CD4-positive, alpha-beta T cell treated with Interferon alpha-2 for 1 hour (primary cell): ENCODE data around the gene MRM1.
A peak's percentile ranks its signal among the peaks of the same experiment; 100 is the strongest.
"Not testable (repeated sequence)": the region's sequence is repeated elsewhere in the genome, so short reads cannot be mapped to it uniquely, and the experiment has no call there.

ENCODE experiments used
- DNase-seq, 2 donors: peaks; one replicate each; pipeline ENCODE4 v3.0.0-alpha.2; 2020 to 2022

Gene MRM1

GRCh38 chr17:36602030-36602748, 806 bp downstream of the MRM1 start:
- DNase-seq: no peak

DNA sequence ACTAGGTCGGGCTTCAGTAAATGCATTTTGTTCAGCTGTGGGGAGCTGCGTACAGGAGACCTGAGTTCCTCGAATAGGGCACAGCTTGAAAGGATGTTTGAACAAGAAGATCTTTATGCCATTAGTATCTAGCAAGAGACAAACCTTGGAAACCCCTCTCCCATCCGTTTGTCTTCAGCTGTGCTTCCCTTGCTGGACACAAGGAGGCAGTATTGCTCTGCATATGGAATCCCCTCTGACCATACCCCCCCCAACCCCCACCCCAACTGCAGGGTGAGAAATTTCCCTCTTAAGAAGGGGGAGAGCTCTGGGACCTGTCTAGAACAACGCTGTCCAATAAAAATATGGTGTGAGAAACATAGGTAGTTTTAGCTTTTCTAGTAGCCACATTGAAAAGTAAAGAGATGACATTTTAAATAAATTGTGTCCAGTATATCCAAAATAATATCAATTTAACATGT, 1.6 kb downstream of the MRM1 start:
- peak; percentile 73 to 84 for DNase-seq

DNA sequence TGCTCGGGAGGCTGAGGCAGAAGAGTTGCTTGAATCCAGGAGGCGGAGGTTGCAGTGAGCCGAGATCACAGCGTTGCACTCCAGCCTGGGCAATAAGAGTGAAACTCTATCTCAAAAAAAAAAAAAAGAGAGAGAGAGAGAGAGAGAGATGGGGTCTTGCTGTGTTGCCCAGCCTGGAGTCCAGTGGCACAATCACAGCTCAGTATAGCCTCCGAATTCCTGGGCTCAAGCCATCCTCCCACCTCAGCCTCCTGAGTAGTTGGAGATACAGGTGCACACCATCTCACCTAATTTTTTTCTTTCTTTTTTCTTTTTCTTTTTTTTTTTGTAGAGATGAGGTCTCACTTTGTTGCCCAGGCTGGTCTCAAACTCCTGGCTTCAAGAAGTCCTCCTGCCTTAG, 3.6 kb downstream of the MRM1 start:
- not testable (repeated sequence) for DNase-seq

- DNase-seq: no peak
Measured at GRCh38 chr17:36608280-36608679, 6.9 kb downstream of the MRM1 start.

GRCh38 chr17:36608794-36609497, 7.6 kb downstream of the MRM1 start:
- peak in 1 of 2 donors; percentile 8 for DNase-seq

DNA sequence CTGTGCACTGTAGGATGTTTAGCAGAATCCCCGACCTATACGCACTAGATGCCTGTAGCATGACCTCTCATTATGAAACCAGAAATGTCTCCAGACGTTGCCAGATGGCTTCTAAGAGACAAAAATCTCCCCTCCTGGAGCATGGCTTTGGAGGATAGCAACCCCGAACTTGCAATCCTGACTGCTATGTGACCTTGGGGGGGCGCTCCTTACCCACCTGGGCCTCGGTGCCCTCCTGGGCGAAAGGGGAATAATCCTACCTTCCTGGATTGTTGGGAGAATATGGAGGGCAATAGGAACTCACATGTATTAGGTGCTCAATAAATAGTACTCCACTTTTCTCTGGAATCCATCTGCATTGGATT, 8.1 kb downstream of the MRM1 start:
- DNase-seq: no peak

DNA sequence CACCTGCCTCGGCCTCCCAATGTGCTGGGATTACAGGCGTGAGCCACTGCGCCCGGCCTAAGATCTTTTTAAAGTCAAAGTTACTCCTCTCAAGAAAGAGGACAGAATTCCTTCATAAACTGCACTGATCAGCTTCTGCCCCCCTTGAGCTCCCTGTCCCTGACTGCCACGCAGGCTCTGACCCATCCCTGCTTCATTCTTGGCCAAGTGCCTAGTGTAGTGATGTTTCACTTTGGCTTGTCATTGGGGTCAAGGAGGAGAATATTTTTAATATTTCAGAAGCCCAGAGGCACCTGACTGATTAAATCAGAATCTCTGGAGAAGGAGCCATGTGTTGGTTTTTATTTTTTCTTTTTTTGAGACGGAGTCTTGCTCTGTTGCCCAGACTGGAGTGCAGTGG, 9.1 kb downstream of the MRM1 start:
- DNase-seq: no peak

DNA sequence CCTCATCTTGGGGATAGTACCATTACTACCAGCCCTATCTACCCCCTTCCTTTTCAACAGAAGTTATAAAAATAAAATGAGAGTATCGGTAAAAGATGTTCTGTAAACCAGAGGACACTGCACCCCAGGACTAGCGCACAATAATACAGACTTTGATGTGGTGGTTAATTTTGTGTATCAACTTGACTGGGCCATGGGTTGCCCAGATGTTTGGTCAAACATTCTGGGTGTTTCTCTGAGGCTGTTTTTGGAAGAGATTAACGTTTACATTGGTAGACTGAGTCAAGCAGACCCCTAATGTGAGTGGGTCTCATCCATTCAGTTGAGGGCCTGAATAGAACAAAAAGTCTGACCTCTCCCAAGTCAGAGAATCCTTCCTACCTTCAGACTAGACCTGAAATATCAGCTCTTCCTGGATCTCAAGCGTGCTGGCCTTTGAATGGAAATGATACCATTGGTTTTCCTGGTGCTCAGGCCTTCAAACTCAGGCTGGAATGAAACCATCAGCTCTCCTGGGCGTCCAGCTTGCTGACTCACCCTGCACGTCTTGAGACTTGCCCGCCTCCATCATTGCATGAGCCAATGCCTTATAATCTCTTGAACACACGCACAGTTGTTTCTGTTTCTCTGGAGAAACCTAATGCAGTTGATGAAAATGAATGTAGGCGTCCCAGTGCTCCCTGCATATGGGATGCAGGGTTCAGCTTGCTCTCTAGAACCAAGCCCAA, 10.1 kb downstream of the MRM1 start:
- DNase-seq: no peak

- DNase-seq: no peak
Measured at GRCh38 chr17:36612323-36612722, 10.9 kb downstream of the MRM1 start.

DNA sequence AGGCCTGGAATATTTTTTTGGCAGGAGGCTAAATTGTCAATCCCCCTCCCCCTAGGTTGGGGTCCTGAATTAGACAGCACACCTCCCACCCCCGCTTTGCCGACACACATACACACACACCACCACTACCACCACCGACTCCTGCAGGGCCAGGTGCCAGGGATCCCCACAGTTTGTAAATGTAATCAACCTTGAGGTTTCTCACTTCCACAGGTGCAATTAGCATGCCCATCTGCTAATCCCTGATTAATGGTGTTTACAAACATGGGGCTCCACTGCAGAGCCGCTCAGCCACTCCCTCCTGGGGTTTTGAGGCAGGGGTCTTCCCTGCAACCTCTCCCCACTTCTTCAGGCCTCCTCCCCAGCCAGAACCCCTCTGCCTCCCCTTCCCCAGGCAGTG, 11.8 kb downstream of the MRM1 start:
- DNase-seq: no peak

GRCh38 chr17:36614081-36614480, 12.7 kb downstream of the MRM1 start:
- DNase-seq: no peak

- DNase-seq: no peak
Measured at GRCh38 chr17:36614933-36615332, 13.6 kb downstream of the MRM1 start.

DNA sequence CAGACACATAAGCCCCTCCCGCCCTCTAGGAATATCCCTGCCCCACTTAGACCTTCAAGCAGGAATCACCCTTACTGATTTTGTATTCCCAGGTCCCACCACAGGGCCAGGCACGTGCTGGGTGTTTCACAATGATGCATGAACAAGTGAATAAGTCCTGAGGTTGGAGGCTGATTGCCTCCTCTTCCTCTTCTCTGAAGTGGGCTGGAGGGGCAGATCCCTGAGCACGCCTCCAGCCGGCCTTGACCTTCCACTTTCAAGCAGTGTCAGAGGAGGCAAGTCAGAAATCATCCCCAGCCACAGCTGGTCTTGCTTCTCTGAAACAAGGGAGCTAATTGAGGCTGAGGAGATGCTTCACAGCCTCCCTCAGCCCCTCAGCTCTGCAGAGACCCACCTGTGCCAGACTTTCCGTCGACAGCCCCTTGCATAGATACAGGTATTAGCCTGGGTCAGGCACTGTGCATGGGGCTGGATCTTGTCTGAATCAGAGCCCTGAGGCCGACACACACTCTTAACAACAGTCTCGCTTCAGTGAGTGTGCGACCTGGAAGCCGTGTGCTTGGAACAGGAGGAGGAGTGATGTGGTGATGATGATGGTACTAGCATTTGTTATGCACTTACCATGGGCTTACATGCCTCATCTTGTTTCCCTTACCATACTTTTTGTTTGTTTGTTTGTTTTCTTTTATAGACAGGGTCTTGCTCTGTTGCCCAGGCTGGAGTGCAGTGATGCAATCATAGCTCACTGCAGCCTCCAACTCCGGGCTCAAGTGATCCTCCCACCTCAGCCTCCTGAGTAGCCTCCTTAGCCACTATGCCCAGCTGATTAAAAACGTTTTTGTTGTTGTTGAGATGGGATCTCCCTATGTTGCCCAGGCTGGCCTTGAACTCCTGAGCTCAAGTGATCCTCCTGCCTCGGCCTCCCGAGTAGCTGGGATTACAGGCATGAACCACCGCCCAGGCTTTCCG, 15.0 kb downstream of the MRM1 start:
- DNase-seq: no peak

GRCh38 chr17:36617773-36618172, 16.4 kb downstream of the MRM1 start:
- DNase-seq: no peak

GRCh38 chr17:36623281-36623680, 21.9 kb downstream of the MRM1 start:
- DNase-seq: no peak

DNA sequence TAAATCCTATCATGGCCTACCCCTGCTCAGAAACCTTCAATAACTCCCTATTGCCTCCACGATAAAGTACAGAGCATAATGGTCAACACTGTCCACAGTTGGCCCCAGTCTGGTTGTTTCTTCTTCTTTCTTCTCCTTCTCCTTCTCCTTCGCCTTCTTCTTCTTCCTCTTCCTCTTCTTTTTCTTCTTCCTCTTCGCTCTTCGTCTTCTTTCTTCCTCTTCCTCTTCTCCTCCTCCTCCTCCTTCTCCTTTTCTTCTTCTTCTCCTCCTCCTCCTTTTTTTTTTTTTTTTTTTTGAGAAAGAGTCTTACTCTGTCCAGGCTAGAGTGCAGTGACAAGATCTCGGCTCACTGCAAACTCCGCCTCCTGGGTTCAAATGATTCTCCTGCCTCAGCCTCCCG, 23.8 kb downstream of the MRM1 start:
- DNase-seq: no peak

DNA sequence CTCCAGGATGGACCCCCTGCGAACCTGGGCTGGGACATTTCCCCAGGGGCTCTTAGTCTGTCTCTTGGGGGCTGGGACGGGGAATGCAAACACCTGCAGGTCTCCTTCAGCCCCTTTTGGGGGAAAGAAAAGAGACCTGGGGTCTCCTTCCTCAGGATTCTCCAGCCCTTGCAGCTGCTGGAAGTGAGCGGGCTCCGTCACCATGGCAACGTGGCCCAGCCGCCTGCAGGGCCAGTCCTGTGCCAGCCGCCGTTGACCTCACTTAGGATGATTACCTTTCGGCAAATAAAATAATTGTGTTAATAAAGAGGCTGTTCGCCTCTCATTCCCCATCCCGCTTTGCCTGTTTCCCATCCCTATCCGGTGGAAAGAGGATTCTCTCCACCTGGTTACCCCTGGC, 25.7 kb downstream of the MRM1 start:
- DNase-seq: no peak

DNA sequence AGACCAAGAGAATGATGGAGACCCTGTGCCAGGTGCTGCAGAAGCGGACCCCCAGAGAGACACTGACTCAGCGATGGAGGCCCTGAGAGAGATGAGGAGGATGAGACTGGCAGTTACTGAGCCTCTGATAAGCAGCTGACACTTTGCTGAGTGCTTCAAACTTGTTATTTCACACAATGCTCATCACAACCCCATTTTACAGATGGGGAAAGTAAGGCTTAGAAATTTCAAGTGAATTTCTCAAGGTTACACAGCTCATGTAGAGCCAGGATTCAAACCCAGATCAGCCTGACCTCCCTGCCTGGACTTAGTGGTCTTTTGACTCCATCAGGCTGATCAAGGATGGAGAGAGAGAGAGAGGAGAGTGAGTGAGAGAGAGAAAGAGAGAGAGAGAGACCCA, 27.2 kb downstream of the MRM1 start:
- no peak for DNase-seq

GRCh38 chr17:36629252-36629847, 28.0 kb downstream of the MRM1 start:
- peak; percentile 71 to 82 for DNase-seq

DNA sequence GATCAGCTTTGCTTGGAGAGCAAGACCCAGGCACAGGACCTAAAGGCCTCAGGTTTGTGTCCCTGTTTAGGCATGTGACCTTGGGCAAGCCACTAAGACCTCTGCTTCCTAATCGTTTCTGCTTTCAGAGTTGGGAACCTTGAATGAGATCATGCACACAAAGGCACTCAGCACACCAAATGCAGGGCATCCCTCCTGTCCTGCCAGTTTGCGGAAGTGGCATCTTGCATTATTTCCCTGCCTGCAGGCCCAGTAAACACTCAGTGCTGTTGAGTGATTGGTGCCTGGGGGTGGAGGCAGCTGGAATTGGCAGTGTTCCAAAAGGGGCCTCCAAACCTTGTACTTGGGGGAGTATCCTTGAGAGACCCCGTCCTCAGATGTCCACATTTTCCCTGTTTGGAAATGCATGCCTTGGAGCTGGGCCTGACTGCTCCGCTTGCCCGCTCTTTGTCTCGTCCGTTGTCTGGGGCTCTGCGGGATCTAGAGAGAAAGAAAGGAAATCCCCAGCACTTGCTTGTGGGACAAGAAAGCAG, 28.7 kb downstream of the MRM1 start:
- DNase-seq: no peak

DNA sequence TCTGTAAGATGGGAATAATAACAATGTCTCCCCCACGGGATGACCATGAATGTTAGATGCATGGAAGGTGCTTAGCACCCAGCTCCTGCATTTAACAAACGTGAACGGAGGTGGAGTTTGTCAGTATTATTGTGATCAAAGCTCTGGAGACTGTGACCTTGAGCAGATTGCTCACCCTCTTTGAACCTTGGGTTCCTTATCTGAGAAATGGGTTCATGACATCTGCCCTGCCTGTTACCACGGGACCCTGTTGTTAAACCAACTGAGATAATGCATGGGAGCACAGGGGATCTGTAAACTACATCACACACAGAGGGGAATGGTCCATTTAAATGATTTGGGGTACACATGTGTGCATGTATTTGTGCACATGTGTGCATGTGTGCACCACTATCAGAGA, 29.6 kb downstream of the MRM1 start:
- no peak for DNase-seq
